Panc1 (cell line): ENCODE data around the gene FAM98B.

Source experiments
- TF ChIP-seq, protein P1 (sequence below): fragments of 450-650 bp; IDR thresholded peaks from 2 replicates; pipeline ENCODE4 v1.5.1; 2017; ENCODE audit warnings: mild to moderate bottlenecking
- TF ChIP-seq, protein P2 (sequence below), 2 experiments: IDR thresholded peaks; 2 replicates each; pipeline ENCODE4 v1.6.1; 2011 to 2012; ENCODE audit warnings: low read depth in 2 of 2, control low read depth in 1 of 2, low read length in 1 of 2, mild to moderate bottlenecking in 1 of 2, moderate library complexity in 1 of 2; ENCODE audit not compliant: insufficient read depth in 1 of 2

DNA sequence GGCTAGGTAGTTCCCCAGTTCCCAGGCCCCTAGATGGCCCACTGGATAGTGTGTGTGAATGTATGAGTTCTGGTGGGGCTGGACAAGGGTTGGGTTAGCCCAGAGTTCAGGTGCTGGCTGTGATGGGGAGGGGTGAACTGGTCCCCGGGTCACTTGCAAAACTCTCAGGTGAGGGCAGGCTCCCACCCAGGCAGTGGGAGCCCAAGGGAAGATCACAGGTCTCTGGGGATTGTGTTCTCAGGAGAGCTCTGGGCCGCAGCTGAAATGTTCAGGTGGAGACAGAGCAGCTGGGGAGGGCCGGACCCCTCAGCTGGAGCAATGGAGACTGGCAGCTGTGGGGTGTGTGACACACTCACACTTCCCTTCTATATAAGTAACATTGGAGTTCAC lies 12.8 kb upstream of the FAM98B start:
- TF ChIP-seq, protein P1, sequence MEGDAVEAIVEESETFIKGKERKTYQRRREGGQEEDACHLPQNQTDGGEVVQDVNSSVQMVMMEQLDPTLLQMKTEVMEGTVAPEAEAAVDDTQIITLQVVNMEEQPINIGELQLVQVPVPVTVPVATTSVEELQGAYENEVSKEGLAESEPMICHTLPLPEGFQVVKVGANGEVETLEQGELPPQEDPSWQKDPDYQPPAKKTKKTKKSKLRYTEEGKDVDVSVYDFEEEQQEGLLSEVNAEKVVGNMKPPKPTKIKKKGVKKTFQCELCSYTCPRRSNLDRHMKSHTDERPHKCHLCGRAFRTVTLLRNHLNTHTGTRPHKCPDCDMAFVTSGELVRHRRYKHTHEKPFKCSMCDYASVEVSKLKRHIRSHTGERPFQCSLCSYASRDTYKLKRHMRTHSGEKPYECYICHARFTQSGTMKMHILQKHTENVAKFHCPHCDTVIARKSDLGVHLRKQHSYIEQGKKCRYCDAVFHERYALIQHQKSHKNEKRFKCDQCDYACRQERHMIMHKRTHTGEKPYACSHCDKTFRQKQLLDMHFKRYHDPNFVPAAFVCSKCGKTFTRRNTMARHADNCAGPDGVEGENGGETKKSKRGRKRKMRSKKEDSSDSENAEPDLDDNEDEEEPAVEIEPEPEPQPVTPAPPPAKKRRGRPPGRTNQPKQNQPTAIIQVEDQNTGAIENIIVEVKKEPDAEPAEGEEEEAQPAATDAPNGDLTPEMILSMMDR, result no peak
- TF ChIP-seq, protein P2, sequence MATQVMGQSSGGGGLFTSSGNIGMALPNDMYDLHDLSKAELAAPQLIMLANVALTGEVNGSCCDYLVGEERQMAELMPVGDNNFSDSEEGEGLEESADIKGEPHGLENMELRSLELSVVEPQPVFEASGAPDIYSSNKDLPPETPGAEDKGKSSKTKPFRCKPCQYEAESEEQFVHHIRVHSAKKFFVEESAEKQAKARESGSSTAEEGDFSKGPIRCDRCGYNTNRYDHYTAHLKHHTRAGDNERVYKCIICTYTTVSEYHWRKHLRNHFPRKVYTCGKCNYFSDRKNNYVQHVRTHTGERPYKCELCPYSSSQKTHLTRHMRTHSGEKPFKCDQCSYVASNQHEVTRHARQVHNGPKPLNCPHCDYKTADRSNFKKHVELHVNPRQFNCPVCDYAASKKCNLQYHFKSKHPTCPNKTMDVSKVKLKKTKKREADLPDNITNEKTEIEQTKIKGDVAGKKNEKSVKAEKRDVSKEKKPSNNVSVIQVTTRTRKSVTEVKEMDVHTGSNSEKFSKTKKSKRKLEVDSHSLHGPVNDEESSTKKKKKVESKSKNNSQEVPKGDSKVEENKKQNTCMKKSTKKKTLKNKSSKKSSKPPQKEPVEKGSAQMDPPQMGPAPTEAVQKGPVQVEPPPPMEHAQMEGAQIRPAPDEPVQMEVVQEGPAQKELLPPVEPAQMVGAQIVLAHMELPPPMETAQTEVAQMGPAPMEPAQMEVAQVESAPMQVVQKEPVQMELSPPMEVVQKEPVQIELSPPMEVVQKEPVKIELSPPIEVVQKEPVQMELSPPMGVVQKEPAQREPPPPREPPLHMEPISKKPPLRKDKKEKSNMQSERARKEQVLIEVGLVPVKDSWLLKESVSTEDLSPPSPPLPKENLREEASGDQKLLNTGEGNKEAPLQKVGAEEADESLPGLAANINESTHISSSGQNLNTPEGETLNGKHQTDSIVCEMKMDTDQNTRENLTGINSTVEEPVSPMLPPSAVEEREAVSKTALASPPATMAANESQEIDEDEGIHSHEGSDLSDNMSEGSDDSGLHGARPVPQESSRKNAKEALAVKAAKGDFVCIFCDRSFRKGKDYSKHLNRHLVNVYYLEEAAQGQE (IDR thresholded peaks at IDR 0.05; ENCODE audit: insufficient read depth in 1 of 2, low read depth in 2 of 2, low read length in 1 of 2), result no peak
